Activated CD4-positive, alpha-beta T cell treated with anti-CD3 and anti-CD28 coated beads for 36 hours (primary cell): ENCODE measurements around the gene RAC2. TPM values are rescaled to one million over a fixed set of nuclear protein-coding genes. Genes with fewer than 3 reads are reported as not detected.

Experiments
- ATAC-seq: fragments of 200-7000 bp; cut with Tn5 transposase; one replicate; pipeline ENCODE4 v1.10.0; 2021; ENCODE audit warnings: mild to moderate bottlenecking, moderate library complexity
- CTCF ChIA-PET: fragments of 350-600 bp; sonication (Branson Sonifier 250); formaldehyde crosslinking; loops from one replicate; lab custom pipeline; 2021; ENCODE audit warnings: antibody characterized with exemption; lab: Charles Lee
- POLR2A ChIA-PET: fragments of 350-600 bp; sonication (Branson Sonifier 250); formaldehyde crosslinking; loops from one replicate; lab custom pipeline; 2021; ENCODE audit warnings: antibody characterized with exemption, inconsistent platforms; lab: Charles Lee
- DNase-seq: peaks from one replicate; pipeline ENCODE4 v3.0.0-alpha.2; 2020
- H3K27ac Mint-ChIP-seq: one replicate; pipeline ENCODE4 v1.8.0; 2021; ENCODE audit warnings: mixed read lengths
- H3K27me3 Mint-ChIP-seq: one replicate; pipeline ENCODE4 v1.8.0; 2021; ENCODE audit warnings: mixed read lengths
- H3K36me3 Mint-ChIP-seq: one replicate; pipeline ENCODE4 v1.8.0; 2021; ENCODE audit warnings: low read depth, mixed read lengths
- H3K4me1 Mint-ChIP-seq: one replicate; pipeline ENCODE4 v1.8.0; 2021; ENCODE audit warnings: mixed read lengths
- H3K4me3 Mint-ChIP-seq: one replicate; pipeline ENCODE4 v1.8.0; 2021; ENCODE audit warnings: mild to moderate bottlenecking, moderate library complexity, mixed read lengths
- H3K9me3 Mint-ChIP-seq: one replicate; pipeline ENCODE4 v1.8.0; 2021; ENCODE audit warnings: low read depth, mixed read lengths
- intact Hi-C, 2 experiments: fragments of 100-400 bp; cut with DNase I in 1 of 2; cut with micrococcal nuclease in 1 of 2; formaldehyde crosslinking; loops; one replicate each; pipeline versions ENCODE4 v1.14.2 to v1.15.1; 2022 to 2024; cut with DNase I, micrococcal nuclease
- total RNA-seq, 2 experiments: library from RNA; stranded (reverse); gene quantifications; one replicate each; pipeline ENCODE4 v1.2.3, GENCODE V29; 2021

Gene RAC2
- total RNA-seq, 2 experiments from 2014 or later = 692 to 930 TPM

GRCh38 chr22:37196539-37197450 lies 47.3 kb downstream of the RAC2 start:
- no peaks in the 10 kb centered on the region for H3K27me3 Mint-ChIP-seq
- ChIA-PET CTCF (interaction anchor here (0.6 to 4.5 kb wide), 27 partner anchors 12 to 219 kb away, joined by 3 to 36 read pairs (median 4); partner anchors contain the start of genes IL2RB and RAC2), POLR2A (interaction anchor here (1.2 to 1.4 kb wide), 4 partner anchors 33 to 115 kb away, joined by 3 to 4 read pairs (median 3); partner anchors contain the start of gene IL2RB)
- no peaks in the 10 kb centered on the region for H3K9me3 Mint-ChIP-seq
- intact Hi-C loops = loop anchor here in 1 of 2 experiments (5.0 kb wide), 1 partner anchor 49 kb away; the partner anchor contains the start of gene IL2RB
- H3K27ac Mint-ChIP-seq = peak overlapping the region; percentile 95
- DNase-seq = no peak
- H3K4me1 Mint-ChIP-seq = peaks cover 47% of the 10 kb centered on the region
- peaks cover 8% of the 10 kb centered on the region for H3K36me3 Mint-ChIP-seq
- H3K4me3 Mint-ChIP-seq = peak overlapping the region; percentile 89
- no peak for ATAC-seq

- H3K27ac Mint-ChIP-seq = no peak overlapping the region
- no peaks in the 10 kb centered on the region for H3K27me3 Mint-ChIP-seq
- H3K4me3 Mint-ChIP-seq = no peak overlapping the region
- no peaks in the 10 kb centered on the region for H3K9me3 Mint-ChIP-seq
- H3K4me1 Mint-ChIP-seq = peaks cover 41% of the 10 kb centered on the region
- ATAC-seq (no peak), DNase-seq (no peak)
- peaks cover 8% of the 10 kb centered on the region for H3K36me3 Mint-ChIP-seq
- ChIA-PET POLR2A (no interaction called here), CTCF (interaction anchor here (1.2 kb wide), 1 partner anchor 74 kb away, joined by 3 read pairs; no protein-coding TSS in a partner anchor)
- intact Hi-C loops = loop anchor here in 1 of 2 experiments (5.0 kb wide), 1 partner anchor 49 kb away; the partner anchor contains the start of gene IL2RB
Measured at GRCh38 chr22:37195921-37196320, 48.1 kb downstream of the RAC2 start.

- Mint-ChIP-seq H3K4me3 (no peak overlapping the region), H3K4me1 (peaks cover 35% of the 10 kb centered on the region), H3K27me3 (no peaks in the 10 kb centered on the region), H3K36me3 (peaks cover 14% of the 10 kb centered on the region), H3K27ac (peak overlapping the region; percentile 0), H3K9me3 (no peaks in the 10 kb centered on the region)
- DNase-seq = no peak
- ChIA-PET POLR2A (no interaction called here), CTCF (interaction anchor here (0.7 to 4.4 kb wide), 5 partner anchors 29 to 150 kb away, joined by 3 to 20 read pairs (median 4); no protein-coding TSS in a partner anchor)
- no peak for ATAC-seq
- intact Hi-C loops = loop anchor here in 1 of 2 experiments (5.0 kb wide), 1 partner anchor 47 kb away; the partner anchor contains the start of gene IL2RB
Measured at GRCh38 chr22:37194750-37195149, 49.3 kb downstream of the RAC2 start.

GRCh38 chr22:37193629-37194191 lies 50.4 kb downstream of the RAC2 start:
- peaks cover 19% of the 10 kb centered on the region for H3K36me3 Mint-ChIP-seq
- POLR2A ChIA-PET = no interaction called here
- peaks cover 38% of the 10 kb centered on the region for H3K4me1 Mint-ChIP-seq
- peak; percentile 42 for ATAC-seq
- no peaks in the 10 kb centered on the region for H3K27me3 Mint-ChIP-seq
- peak overlapping the region; percentile 40 for H3K4me3 Mint-ChIP-seq
- H3K27ac Mint-ChIP-seq = peak overlapping the region; percentile 82
- CTCF ChIA-PET = interaction anchor here (0.6 to 4.4 kb wide), 11 partner anchors 9 to 412 kb away, joined by 3 to 20 read pairs (median 4); no protein-coding TSS in a partner anchor
- peak; percentile 59 for DNase-seq
- intact Hi-C loops = no loop called here
- H3K9me3 Mint-ChIP-seq = no peaks in the 10 kb centered on the region

GRCh38 chr22:37192741-37193140 lies 51.3 kb downstream of the RAC2 start:
- Mint-ChIP-seq H3K27me3 (no peaks in the 10 kb centered on the region), H3K27ac (no peak overlapping the region), H3K9me3 (no peaks in the 10 kb centered on the region), H3K36me3 (peaks cover 19% of the 10 kb centered on the region), H3K4me1 (peaks cover 34% of the 10 kb centered on the region), H3K4me3 (no peak overlapping the region)
- no peak for ATAC-seq
- ChIA-PET POLR2A (interaction anchor here (0.7 kb wide), 1 partner anchor 484 kb away, joined by 3 read pairs; no protein-coding TSS in a partner anchor), CTCF (interaction anchor here (0.6 to 4.4 kb wide), 12 partner anchors 21 to 411 kb away, joined by 3 to 20 read pairs (median 4); no protein-coding TSS in a partner anchor)
- no peak for DNase-seq
- intact Hi-C loops = no loop called here

- Mint-ChIP-seq H3K27ac (no peak overlapping the region), H3K36me3 (peaks cover 19% of the 10 kb centered on the region), H3K27me3 (no peaks in the 10 kb centered on the region), H3K4me3 (no peak overlapping the region), H3K4me1 (peaks cover 31% of the 10 kb centered on the region), H3K9me3 (no peaks in the 10 kb centered on the region)
- ChIA-PET CTCF (interaction anchor here (0.6 to 4.4 kb wide), 10 partner anchors 19 to 205 kb away, joined by 3 to 20 read pairs (median 4); no protein-coding TSS in a partner anchor), POLR2A (interaction anchor here (0.7 to 1.2 kb wide), 2 partner anchors 70 to 483 kb away, joined by 3 read pairs; no protein-coding TSS in a partner anchor)
- intact Hi-C loops = no loop called here
- no peak for ATAC-seq
- DNase-seq = no peak
Measured at GRCh38 chr22:37192204-37192603, 51.9 kb downstream of the RAC2 start.

GRCh38 chr22:37190262-37190780 lies 53.7 kb downstream of the RAC2 start:
- intact Hi-C loops = no loop called here
- ChIA-PET POLR2A (no interaction called here), CTCF (interaction anchor here (0.6 to 0.8 kb wide), 2 partner anchors 14 to 67 kb away, joined by 3 read pairs; no protein-coding TSS in a partner anchor)

GRCh38 chr22:37188901-37189466 lies 55.1 kb downstream of the RAC2 start:
- no peaks in the 10 kb centered on the region for H3K9me3 Mint-ChIP-seq
- DNase-seq (no peak), ATAC-seq (no peak)
- no peaks in the 10 kb centered on the region for H3K27me3 Mint-ChIP-seq
- ChIA-PET POLR2A (no interaction called here), CTCF (no interaction called here)
- peaks cover 32% of the 10 kb centered on the region for H3K4me1 Mint-ChIP-seq
- no peak overlapping the region for H3K4me3 Mint-ChIP-seq
- H3K36me3 Mint-ChIP-seq = peaks cover 18% of the 10 kb centered on the region
- intact Hi-C loops = no loop called here
- no peak overlapping the region for H3K27ac Mint-ChIP-seq

More at GRCh38 chr22:37190262-37190780, 53.7 kb downstream of the RAC2 start:
- no peak for DNase-seq
- Mint-ChIP-seq H3K4me1 (peaks cover 41% of the 10 kb centered on the region), H3K36me3 (peaks cover 19% of the 10 kb centered on the region), H3K27ac (no peak overlapping the region), H3K27me3 (no peaks in the 10 kb centered on the region), H3K9me3 (no peaks in the 10 kb centered on the region), H3K4me3 (no peak overlapping the region)
- no peak for ATAC-seq

- H3K4me3 Mint-ChIP-seq = no peak within 1 kb of the TSS
- DNase-seq = no peak
- H3K4me1 Mint-ChIP-seq = peaks cover 26% of the 10 kb centered on the region
- ChIA-PET CTCF (interaction anchor here (2.7 kb wide), 1 partner anchor 12 kb away, joined by 9 read pairs; no protein-coding TSS in a partner anchor), POLR2A (no interaction called here)
- H3K36me3 Mint-ChIP-seq = peaks cover 16% of the 10 kb centered on the region
- intact Hi-C loops = no loop called here
- no peak for ATAC-seq
- H3K9me3 Mint-ChIP-seq = no peaks in the 10 kb centered on the region
- H3K27ac Mint-ChIP-seq = no peak within 1 kb of the TSS
- no peaks in the 10 kb centered on the region for H3K27me3 Mint-ChIP-seq
Measured at GRCh38 chr22:37187891-37188761, 55.9 kb downstream of the RAC2 start, which contains the start of gene C1QTNF6. Gene C1QTNF6 (minus strand): TSS chr22:37188247. CDS start chr22:37188213, 34 bp downstream.

GRCh38 chr22:37187552-37187890 lies 56.5 kb downstream of the RAC2 start:
- no peak for ATAC-seq
- peaks cover 11% of the 10 kb centered on the region for H3K36me3 Mint-ChIP-seq
- H3K4me3 Mint-ChIP-seq = no peak overlapping the region
- ChIA-PET CTCF (interaction anchor here (0.8 to 2.7 kb wide), 2 partner anchors 12 to 201 kb away, joined by 3 to 9 read pairs; no protein-coding TSS in a partner anchor), POLR2A (no interaction called here)
- no peak for DNase-seq
- no peaks in the 10 kb centered on the region for H3K9me3 Mint-ChIP-seq
- H3K27me3 Mint-ChIP-seq = no peaks in the 10 kb centered on the region
- H3K4me1 Mint-ChIP-seq = peaks cover 25% of the 10 kb centered on the region
- intact Hi-C loops = no loop called here
- H3K27ac Mint-ChIP-seq = no peak overlapping the region
